B cell (primary cell): ENCODE results near the gene ITIH2. TPM values are rescaled to one million over a fixed set of nuclear protein-coding genes. Genes with fewer than 3 reads are reported as not detected.
"Not testable (repeated sequence)": the region's sequence is repeated elsewhere in the genome, so short reads cannot be mapped to it uniquely, and the experiment has no call there.

Source experiments
- ATAC-seq: fragments of 200-7000 bp; cut with Tn5 transposase; one replicate; pipeline ENCODE4 v1.10.0; 2021; ENCODE audit warnings: low read depth, mild to moderate bottlenecking, moderate number of reproducible peaks, moderate library complexity
- CTCF ChIA-PET: fragments of 350-600 bp; sonication (Branson Sonifier 250); formaldehyde crosslinking; loops from one replicate; lab custom pipeline; 2021; ENCODE audit warnings: antibody characterized with exemption, inconsistent platforms; lab: Charles Lee
- POLR2A ChIA-PET: fragments of 350-600 bp; sonication (Branson Sonifier 250); formaldehyde crosslinking; loops from one replicate; lab custom pipeline; 2021; ENCODE audit warnings: antibody characterized with exemption; lab: Charles Lee
- DNase-seq: peaks from one replicate; pipeline ENCODE4 v3.0.0; 2013
- H2AFZ ChIP-seq: 2 replicates; pipeline ENCODE4 v1.6.1; 2012; ENCODE audit warnings: mild to moderate bottlenecking, low read depth, low read length; ENCODE audit not compliant: insufficient read depth, poor library complexity, severe bottlenecking
- H3K27ac ChIP-seq, 2 donors: 1 replicate in 1 of 2; 2 replicates in 1 of 2; pipeline ENCODE4 v1.5.1; 2012 to 2013; ENCODE audit warnings: low read length in 2 of 2, mild to moderate bottlenecking in 2 of 2, moderate library complexity in 1 of 2
- H3K27me3 ChIP-seq, 4 experiments: fragments of 200-600 bp in 1 of 4; sonication (generic) in 1 of 4; replicated peaks in 1 of 4; 1 replicate in 2 of 4; 2 replicates in 2 of 4; pipeline versions ENCODE4 v1.6.1 to v1.7.0; 2013 to 2016; ENCODE audit warnings: low read length in 3 of 4, mild to moderate bottlenecking in 2 of 4, mixed read lengths in 1 of 4, moderate library complexity in 1 of 4; ENCODE audit not compliant: insufficient read depth in 4 of 4, control insufficient read depth in 3 of 4; ENCODE audit errors: control extremely low read depth in 1 of 4
- H3K36me3 ChIP-seq, 2 experiments: replicated peaks in 1 of 2; 1 replicate in 1 of 2; 2 replicates in 1 of 2; pipeline versions ENCODE4 v1.6.1 to v1.7.1; 2013; ENCODE audit warnings: low read length in 1 of 2; ENCODE audit not compliant: insufficient read depth in 2 of 2, control insufficient read depth in 1 of 2; ENCODE audit errors: control extremely low read depth in 1 of 2, extremely low read depth in 1 of 2
- H3K4me1 ChIP-seq, 2 donors: fragments of 200-600 bp in 1 of 2; sonication (generic) in 1 of 2; 1 replicate in 1 of 2; 2 replicates in 1 of 2; pipeline versions ENCODE4 v1.5.1 to v1.6.1; 2013 to 2017; ENCODE audit warnings: low read length in 2 of 2; ENCODE audit not compliant: control insufficient read depth in 2 of 2, insufficient read depth in 2 of 2
- H3K4me2 ChIP-seq: replicated peaks from 2 replicates; pipeline ENCODE3; 2012; ENCODE audit warnings: mild to moderate bottlenecking, low read depth, low read length; ENCODE audit not compliant: poor library complexity, severe bottlenecking
- H3K4me3 ChIP-seq, 5 experiments: fragments of 200-600 bp in 1 of 5; sonication (generic) in 1 of 5; 1 replicate in 3 of 5; 2 replicates in 2 of 5; pipeline versions ENCODE4 v1.5.1 to v1.7.0; 2011 to 2016; ENCODE audit warnings: low read length in 4 of 5, mild to moderate bottlenecking in 4 of 5, low read depth in 2 of 5, control low read depth in 1 of 5, moderate library complexity in 1 of 5; ENCODE audit not compliant: insufficient read depth in 1 of 5; ENCODE audit errors: control extremely low read depth in 1 of 5, extremely low read depth in 1 of 5
- H3K79me2 ChIP-seq: fragments of 200-600 bp; sonication (generic); one replicate; pipeline ENCODE4 v1.6.0; 2016; ENCODE audit warnings: low read length; ENCODE audit not compliant: control insufficient read depth, insufficient read depth
- H3K9ac ChIP-seq: fragments of 200-600 bp; sonication (generic); 2 replicates; pipeline ENCODE4 v1.6.1; 2017; ENCODE audit warnings: mild to moderate bottlenecking, low read length, moderate library complexity
- H3K9me3 ChIP-seq, 3 donors: one replicate each; pipeline versions ENCODE4 v1.6.1 to v1.7.1; 2013; ENCODE audit warnings: low read length in 2 of 3; ENCODE audit not compliant: control insufficient read depth in 2 of 3, insufficient read depth in 1 of 3; ENCODE audit errors: control extremely low read depth in 1 of 3
- H4K20me1 ChIP-seq: 2 replicates; pipeline ENCODE4 v1.6.0; 2012; ENCODE audit warnings: mild to moderate bottlenecking, low read length; ENCODE audit not compliant: insufficient read depth, control insufficient read depth, poor library complexity, severe bottlenecking
- H3K27ac Mint-ChIP-seq: one replicate; pipeline ENCODE4 v1.8.0; 2021; ENCODE audit warnings: mixed read lengths
- H3K27me3 Mint-ChIP-seq: one replicate; pipeline ENCODE4 v1.8.0; 2021; ENCODE audit warnings: mixed read lengths
- H3K4me1 Mint-ChIP-seq: one replicate; pipeline ENCODE4 v1.8.0; 2021; ENCODE audit warnings: mixed read lengths
- H3K4me3 Mint-ChIP-seq: one replicate; pipeline ENCODE4 v1.8.0; 2021; ENCODE audit warnings: mixed read lengths
- H3K9me3 Mint-ChIP-seq: one replicate; pipeline ENCODE4 v1.8.0; 2022; ENCODE audit warnings: mixed read lengths; ENCODE audit not compliant: insufficient read depth
- CTCF ChIP-seq: fragments of 200-600 bp; IDR thresholded peaks from one replicate; pipeline ENCODE4 v1.8.0; 2022; ENCODE audit warnings: antibody characterized with exemption, mild to moderate bottlenecking
- EZH2 ChIP-seq: IDR thresholded peaks from 2 replicates; pipeline ENCODE4 v1.6.1; 2012; ENCODE audit warnings: borderline replicate concordance, low read depth, mild to moderate bottlenecking, moderate library complexity, low read length; ENCODE audit not compliant: insufficient read depth, poor library complexity, severe bottlenecking
- WGBS: methylation state at CpG from one replicate; pipeline ENCODE4 v1.1.5; 2013; ENCODE audit warnings: missing lambda C conversion rate; ENCODE audit not compliant: insufficient coverage; 5-methylcytosine and 5-hydroxymethylcytosine counted together
- intact Hi-C: fragments of 100-400 bp; cut with micrococcal nuclease; formaldehyde crosslinking; loops from one replicate; pipeline ENCODE4 v1.10.0; 2022
- polyA plus RNA-seq: library from polyadenylated mRNA; depleted of rRNA; stranded (reverse); fragments of >200 nt; gene quantifications from 2 replicates; pipeline ENCODE4 v1.2.3, GENCODE V29; 2012
- total RNA-seq, 2 donors: library from RNA; stranded (reverse); fragments of 120-200 nt in 1 of 2; gene quantifications; 1 replicate in 1 of 2; 2 replicates in 1 of 2; pipeline versions ENCODE4 v1.2.3 to v1.2.4, GENCODE V29; 2013 to 2022

The ITIH2 gene
- total and polyA plus RNA-seq, 2 donors (not counting 1 experiment from before 2014, with no cell fraction given) = not detected

- Mint-ChIP-seq H3K4me3 (no peak overlapping the region), H3K9me3 (peaks cover 19% of the 10 kb centered on the region), H3K4me1 (peaks cover 3% of the 10 kb centered on the region), H3K27ac (no peak overlapping the region), H3K27me3 (peaks cover 10% of the 10 kb centered on the region)
- Histone ChIP-seq H3K4me3 (no peak overlapping the region), H3K9me3 (peaks cover 0 to 17% (median 9%) of the 10 kb centered on the region in 3 donors), H3K4me2 (no peak overlapping the region), H3K79me2 (no peaks in the 10 kb centered on the region), H2AFZ (no peak overlapping the region), H3K27me3 (peaks cover 0 to 7% (median 0%) of the 10 kb centered on the region in 4 experiments), H3K27ac (no peak overlapping the region), H3K9ac (no peak overlapping the region), H3K36me3 (no peaks in the 10 kb centered on the region), H4K20me1 (no peaks in the 10 kb centered on the region), H3K4me1 (no peaks in the 10 kb centered on the region)
- ChIA-PET POLR2A (no interaction called here), CTCF (interaction anchor here (0.6 to 6.1 kb wide), 35 partner anchors 9 to 1270 kb away, joined by 3 to 69 read pairs (median 4); partner anchors contain the start of gene ITIH2)
- ATAC-seq (peak; percentile 85), DNase-seq (peak; percentile 81)
- TF ChIP-seq EZH2 (no peak), CTCF (peak; percentile 76)
- intact Hi-C loops = loop anchor here (1.0 to 10.0 kb wide), 3 partner anchors 263 to 1019 kb away; no protein-coding TSS in a partner anchor
- WGBS = 25% methylated on average over 15 of the region's 20 CpGs
Measured at GRCh38 chr10:7687228-7687907, 15.7 kb upstream of the ITIH2 start.

- Mint-ChIP-seq H3K27ac (no peak overlapping the region), H3K4me1 (peaks cover 3% of the 10 kb centered on the region), H3K9me3 (peaks cover 19% of the 10 kb centered on the region), H3K4me3 (no peak overlapping the region), H3K27me3 (peaks cover 8% of the 10 kb centered on the region)
- H3K9me3 ChIP-seq = peaks cover 0 to 19% (median 18%) of the 10 kb centered on the region in 3 donors
- H3K4me1 ChIP-seq = no peaks in the 10 kb centered on the region
- no peaks in the 10 kb centered on the region for H3K36me3 ChIP-seq
- ChIA-PET CTCF (interaction anchor here (6.1 kb wide), 1 partner anchor 164 kb away, joined by 69 read pairs; no protein-coding TSS in a partner anchor), POLR2A (no interaction called here)
- H3K4me2 ChIP-seq = no peak overlapping the region
- DNase-seq = no peak
- no peaks in the 10 kb centered on the region for H4K20me1 ChIP-seq
- H3K4me3 ChIP-seq = no peak overlapping the region
- no peaks in the 10 kb centered on the region for H3K79me2 ChIP-seq
- intact Hi-C loops = loop anchor here (10.0 kb wide), 1 partner anchor 765 kb away; no protein-coding TSS in a partner anchor
- H2AFZ ChIP-seq = no peak overlapping the region
- H3K27me3 ChIP-seq = peaks cover 0 to 5% (median 0%) of the 10 kb centered on the region in 4 experiments
- ATAC-seq = no peak
- H3K9ac ChIP-seq = no peak overlapping the region
- TF ChIP-seq CTCF (no peak), EZH2 (no peak)
- H3K27ac ChIP-seq = no peak overlapping the region
Measured at GRCh38 chr10:7689591-7689990, 13.5 kb upstream of the ITIH2 start.

DNA sequence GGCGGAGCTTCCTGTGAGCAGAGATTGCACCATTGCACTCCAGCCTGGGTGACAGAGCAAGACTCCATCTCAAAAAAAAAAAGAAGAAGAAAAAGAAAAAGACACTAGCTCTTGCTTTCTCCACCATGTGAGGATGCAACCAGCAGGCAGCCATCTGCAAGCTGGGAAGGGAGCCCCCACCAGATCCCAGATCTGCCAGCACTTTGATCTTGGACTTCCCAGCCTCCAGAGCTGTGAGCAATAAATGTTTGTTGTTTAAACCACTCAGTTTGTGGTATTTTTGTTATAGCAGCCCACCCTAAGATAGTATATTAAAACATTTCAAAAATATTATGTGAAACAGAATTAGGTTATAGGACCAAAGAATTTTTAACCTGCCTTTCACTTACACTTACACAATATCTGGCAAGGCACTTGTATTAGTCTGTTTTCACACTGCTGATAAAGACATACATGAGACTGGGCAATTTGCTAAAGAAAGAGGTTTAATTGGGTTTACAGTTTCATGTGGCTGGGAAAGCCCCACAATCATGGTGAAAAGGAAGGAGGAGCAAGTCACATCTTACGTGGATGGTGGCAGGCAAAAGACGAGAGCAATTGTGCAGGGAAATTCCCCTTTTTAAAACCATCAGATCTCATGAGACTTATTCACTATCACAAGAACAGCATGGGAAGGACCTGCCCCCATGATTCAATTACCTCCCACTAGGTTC is 12.1 kb upstream of the ITIH2 start:
- H4K20me1 ChIP-seq, H3K4me3 ChIP-seq, H3K27ac ChIP-seq, H3K4me2 ChIP-seq, H3K4me3 Mint-ChIP-seq, H3K27me3 ChIP-seq, H3K4me1 ChIP-seq, CTCF ChIA-PET, H3K27ac Mint-ChIP-seq, ATAC-seq, H3K9ac ChIP-seq, POLR2A ChIA-PET, H3K36me3 ChIP-seq, DNase-seq, H3K27me3 Mint-ChIP-seq, H2AFZ ChIP-seq, intact Hi-C loops, H3K79me2 ChIP-seq, H3K4me1 Mint-ChIP-seq: not testable (repeated sequence)
- H3K9me3 Mint-ChIP-seq = peaks cover 19% of the 10 kb centered on the region
- WGBS = 100% methylated on average over 1 of the region's 3 CpGs
- H3K9me3 ChIP-seq = peaks cover 0 to 19% (median 18%) of the 10 kb centered on the region in 3 donors
